Mucosa of stomach (tissue), 1 donor: Measurements from ENCODE around the gene LMO2.
"Not testable (repeated sequence)": the region's sequence is repeated elsewhere in the genome, so short reads cannot be mapped to it uniquely, and the experiment has no call there.

Experiments used
- H3K27me3 ChIP-seq: one replicate; pipeline ENCODE4 v1.7.0; 2013; ENCODE audit warnings: mild to moderate bottlenecking, low read length; ENCODE audit not compliant: control insufficient read depth, insufficient read depth
- H3K36me3 ChIP-seq: one replicate; pipeline ENCODE4 v1.7.0; 2013; ENCODE audit warnings: low read length; ENCODE audit not compliant: control insufficient read depth, insufficient read depth
- H3K4me1 ChIP-seq: one replicate; pipeline ENCODE4 v1.7.0; 2013; ENCODE audit warnings: mild to moderate bottlenecking, low read length; ENCODE audit not compliant: control insufficient read depth, insufficient read depth
- H3K4me3 ChIP-seq: one replicate; pipeline ENCODE4 v1.7.0; 2013; ENCODE audit warnings: low read length
- H3K9ac ChIP-seq: one replicate; pipeline ENCODE4 v1.7.0; 2013; ENCODE audit warnings: mild to moderate bottlenecking, low read length, moderate library complexity
- H3K9me3 ChIP-seq: one replicate; pipeline ENCODE4 v1.7.0; 2013; ENCODE audit warnings: mild to moderate bottlenecking, low read length, moderate library complexity; ENCODE audit not compliant: control insufficient read depth
- donor health status: Pancreatic carcinoma.

Gene LMO2

GRCh38 chr11:33842236-33842915 lies 49.5 kb downstream of the LMO2 start:
- H3K4me3 ChIP-seq = no peak overlapping the region
- H3K9ac ChIP-seq = no peak overlapping the region
- peaks cover 6% of the 10 kb centered on the region for H3K27me3 ChIP-seq
- H3K36me3 ChIP-seq = no peaks in the 10 kb centered on the region
- no peaks in the 10 kb centered on the region for H3K9me3 ChIP-seq
- no peaks in the 10 kb centered on the region for H3K4me1 ChIP-seq

- H3K4me1 ChIP-seq, H3K27me3 ChIP-seq, H3K36me3 ChIP-seq, H3K9me3 ChIP-seq, H3K9ac ChIP-seq, H3K4me3 ChIP-seq: not testable (repeated sequence)
Measured at GRCh38 chr11:33838234-33838633, 53.6 kb downstream of the LMO2 start.

GRCh38 chr11:33837334-33837733 lies 54.5 kb downstream of the LMO2 start:
- H3K4me3 ChIP-seq, H3K36me3 ChIP-seq, H3K9ac ChIP-seq, H3K4me1 ChIP-seq, H3K27me3 ChIP-seq, H3K9me3 ChIP-seq: not testable (repeated sequence)

GRCh38 chr11:33835143-33835878 lies 56.6 kb downstream of the LMO2 start:
- Histone ChIP-seq H3K27me3 (peaks cover 3% of the 10 kb centered on the region), H3K4me3 (no peak overlapping the region), H3K9me3 (no peaks in the 10 kb centered on the region), H3K9ac (no peak overlapping the region), H3K4me1 (no peaks in the 10 kb centered on the region), H3K36me3 (no peaks in the 10 kb centered on the region)

- H3K9ac ChIP-seq = no peak overlapping the region
Measured at GRCh38 chr11:33832676-33833075, 59.2 kb downstream of the LMO2 start.

GRCh38 chr11:33830903-33831648 lies 60.8 kb downstream of the LMO2 start:
- Histone ChIP-seq H3K9me3 (no peaks in the 10 kb centered on the region), H3K4me1 (peaks cover 9% of the 10 kb centered on the region), H3K27me3 (peaks cover 35% of the 10 kb centered on the region), H3K4me3 (no peak overlapping the region), H3K9ac (no peak overlapping the region), H3K36me3 (no peaks in the 10 kb centered on the region)

More at GRCh38 chr11:33832676-33833075, 59.2 kb downstream of the LMO2 start:
- no peaks in the 10 kb centered on the region for H3K9me3 ChIP-seq
- no peaks in the 10 kb centered on the region for H3K36me3 ChIP-seq
- H3K4me1 ChIP-seq = peaks cover 9% of the 10 kb centered on the region
- H3K27me3 ChIP-seq = peaks cover 26% of the 10 kb centered on the region
- H3K4me3 ChIP-seq = no peak overlapping the region

GRCh38 chr11:33829430-33830141 lies 62.3 kb downstream of the LMO2 start:
- H3K27me3 ChIP-seq = peaks cover 39% of the 10 kb centered on the region
- peak overlapping the region; percentile 42 for H3K9ac ChIP-seq
- no peaks in the 10 kb centered on the region for H3K36me3 ChIP-seq
- peaks cover 9% of the 10 kb centered on the region for H3K4me1 ChIP-seq
- peak overlapping the region; percentile 49 for H3K4me3 ChIP-seq
- H3K9me3 ChIP-seq = no peaks in the 10 kb centered on the region

- Histone ChIP-seq H3K9ac (peak overlapping the region; percentile 42), H3K4me3 (peak overlapping the region; percentile 49), H3K4me1 (peaks cover 9% of the 10 kb centered on the region), H3K9me3 (no peaks in the 10 kb centered on the region), H3K27me3 (peaks cover 36% of the 10 kb centered on the region), H3K36me3 (no peaks in the 10 kb centered on the region)
Measured at GRCh38 chr11:33828604-33829429, 63.1 kb downstream of the LMO2 start.

- Histone ChIP-seq H3K27me3 (peaks cover 36% of the 10 kb centered on the region), H3K4me1 (peaks cover 9% of the 10 kb centered on the region), H3K36me3 (no peaks in the 10 kb centered on the region), H3K9me3 (no peaks in the 10 kb centered on the region), H3K4me3 (no peak overlapping the region), H3K9ac (no peak overlapping the region)
Measured at GRCh38 chr11:33827206-33827605, 64.7 kb downstream of the LMO2 start.

- H3K9ac ChIP-seq = no peak overlapping the region
- peaks cover 9% of the 10 kb centered on the region for H3K4me1 ChIP-seq
- H3K9me3 ChIP-seq = no peaks in the 10 kb centered on the region
- H3K36me3 ChIP-seq = no peaks in the 10 kb centered on the region
- H3K27me3 ChIP-seq = peaks cover 47% of the 10 kb centered on the region
- H3K4me3 ChIP-seq = no peak overlapping the region
Measured at GRCh38 chr11:33825854-33826560, 65.9 kb downstream of the LMO2 start.

GRCh38 chr11:33822981-33823380 lies 68.9 kb downstream of the LMO2 start:
- H3K4me3 ChIP-seq, H3K9ac ChIP-seq, H3K36me3 ChIP-seq, H3K9me3 ChIP-seq, H3K4me1 ChIP-seq: not testable (repeated sequence)
- peaks cover 38% of the 10 kb centered on the region for H3K27me3 ChIP-seq
